Measurements from ENCODE around the gene HHIP.
"Not testable (repeated sequence)": the region's sequence is repeated elsewhere in the genome, so short reads cannot be mapped to it uniquely, and the experiment has no call there.

The HHIP gene

GRCh38 chr4:144754562-144755410, 108.8 kb downstream of the HHIP start:
- peak; percentile 72 for DNase-seq (ENCODE audit: low read depth)

GRCh38 chr4:144757969-144758368, 112.0 kb downstream of the HHIP start:
- no peak for DNase-seq (ENCODE audit: low read depth)

DNA sequence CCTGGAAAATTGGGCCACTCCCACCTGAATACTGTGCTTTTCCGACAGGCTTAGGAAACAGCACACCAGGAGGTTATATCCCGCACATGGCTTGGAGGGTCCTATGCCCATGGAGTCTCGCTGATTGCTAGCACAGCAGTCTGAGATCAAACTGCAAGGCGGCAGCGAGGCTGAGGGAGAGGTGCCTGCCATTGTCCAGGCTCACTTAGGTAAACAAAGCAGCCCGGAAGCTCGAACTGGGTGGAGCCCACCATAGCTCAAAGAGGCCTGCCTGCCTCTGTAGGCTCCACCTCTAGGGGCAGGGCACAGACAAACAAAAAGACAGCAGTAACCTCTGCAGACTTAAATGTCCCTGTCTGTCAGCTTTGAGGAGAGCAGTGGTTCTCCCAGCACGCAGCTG, 122.9 kb downstream of the HHIP start:
- not testable (repeated sequence) for DNase-seq (ENCODE audit: low read depth)

GRCh38 chr4:144778364-144778763, 132.4 kb downstream of the HHIP start:
- DNase-seq (ENCODE audit: low read depth), result no peak

DNA sequence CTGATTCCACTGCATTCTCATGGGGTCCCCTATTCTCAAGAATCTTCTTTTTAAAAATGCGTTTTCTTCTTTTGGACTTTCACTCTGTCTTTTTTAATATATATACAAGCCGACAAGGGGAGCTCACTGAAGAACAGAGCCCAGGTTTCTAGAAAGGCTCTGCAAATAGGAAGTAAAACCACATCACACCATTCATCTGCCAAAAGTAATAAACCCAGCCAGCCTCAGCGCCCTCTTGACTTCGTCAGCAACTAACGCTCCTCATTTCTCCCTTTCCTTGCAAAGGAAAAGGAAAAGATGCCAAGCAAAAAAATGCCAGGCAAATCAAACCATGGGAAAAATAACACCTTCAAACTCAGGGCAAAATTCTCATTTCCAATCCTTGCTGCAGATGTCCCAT, 136.4 kb downstream of the HHIP start:
- no peak for DNase-seq (ENCODE audit: low read depth)

DNA sequence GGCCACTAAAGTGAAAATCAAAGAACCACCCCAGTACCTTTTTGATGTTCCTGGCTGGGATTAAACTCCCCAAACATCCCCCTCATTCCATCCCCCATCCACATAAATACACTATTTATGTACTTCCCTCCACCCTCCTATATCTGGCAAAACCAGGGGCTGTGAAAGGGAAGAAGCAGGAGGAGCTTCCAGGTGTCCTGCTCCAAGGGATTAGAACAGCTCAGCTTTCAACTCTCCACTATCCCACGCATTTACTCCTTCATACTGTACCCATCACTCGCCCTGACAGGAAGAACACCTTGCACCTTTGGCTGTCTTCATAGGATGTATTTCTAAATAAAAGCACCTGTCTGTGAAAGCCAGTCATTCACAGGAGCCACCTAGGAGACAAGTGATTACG, 140.0 kb downstream of the HHIP start:
- DNase-seq (ENCODE audit: low read depth), result no peak

DNA sequence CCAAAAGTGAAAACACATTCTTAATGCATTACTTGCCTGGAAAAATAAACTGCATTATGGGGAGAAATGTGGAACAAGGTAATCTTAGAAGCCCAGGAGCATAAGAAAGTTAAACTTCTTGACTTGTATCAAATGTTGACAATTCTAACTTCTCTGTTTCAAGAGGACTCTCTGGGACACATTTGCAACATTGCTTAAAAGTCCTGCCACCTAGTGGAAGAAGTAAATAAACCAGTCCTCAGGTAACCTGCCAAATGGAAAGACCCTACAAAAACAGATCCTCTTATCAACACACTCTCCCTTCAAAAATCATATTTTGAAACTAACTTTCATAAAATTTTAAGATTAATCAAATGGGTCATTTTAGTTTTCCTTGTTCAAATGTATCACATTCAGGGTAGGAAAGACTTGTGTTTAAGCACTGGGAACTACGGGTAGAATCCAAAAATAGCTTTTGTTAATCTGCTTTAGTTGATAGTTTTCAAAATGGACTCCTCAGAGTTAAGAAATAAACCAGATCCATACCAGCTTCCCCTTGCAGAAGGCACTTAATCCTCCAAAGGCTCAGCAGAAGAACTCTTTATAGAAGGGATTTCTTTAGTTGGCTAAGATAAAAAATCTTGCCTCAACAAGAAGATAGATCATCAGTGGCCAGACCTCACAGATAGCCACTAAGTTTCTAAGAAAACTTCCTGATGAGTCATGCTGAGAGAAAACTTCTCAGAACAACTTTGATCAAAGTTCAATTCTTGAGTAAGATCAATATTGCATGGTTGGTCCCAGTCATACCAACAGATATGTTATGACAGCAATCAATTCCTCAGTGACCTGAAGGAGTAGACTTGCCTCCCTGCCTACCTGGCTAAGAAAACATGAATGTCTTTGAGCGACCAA, 141.7 kb downstream of the HHIP start:
- DNase-seq (ENCODE audit: low read depth), result peak; percentile 65

- no peak for DNase-seq (ENCODE audit: low read depth)
Measured at GRCh38 chr4:144788469-144788868, 142.5 kb downstream of the HHIP start.

DNA sequence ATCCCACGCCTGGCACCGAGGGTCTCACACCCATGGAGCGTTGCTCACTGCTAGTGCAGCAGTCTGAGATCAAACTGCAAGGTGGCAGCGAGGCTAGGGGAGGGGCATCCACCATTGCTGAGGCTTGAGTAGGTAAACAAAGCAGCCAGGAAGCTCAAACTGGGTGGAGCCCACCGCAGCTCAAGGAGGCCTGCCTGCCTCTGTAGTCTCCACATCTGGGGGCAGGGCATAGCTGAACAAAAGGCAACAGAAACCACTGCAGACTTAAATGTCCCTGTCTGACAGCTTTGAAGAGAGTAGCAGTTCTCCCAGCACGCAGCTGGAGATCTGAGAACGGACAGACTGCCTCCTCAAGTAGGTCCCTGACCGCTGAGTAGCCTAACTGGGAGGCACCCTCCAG, 146.0 kb downstream of the HHIP start:
- not testable (repeated sequence) for DNase-seq (ENCODE audit: low read depth)

Data from amniotic epithelial cell (primary cell).